Thyroid gland (tissue), 4 donors: ENCODE measurements around the gene PKM. TPM values are rescaled to one million over a fixed set of nuclear protein-coding genes. Genes with fewer than 3 reads are reported as not detected.

Experiments used
- DNase-seq, 2 donors: peaks; one replicate each; pipeline ENCODE4 v3.0.0-alpha.2; 2019
- H3K27ac ChIP-seq, 3 donors: fragments of 200-600 bp; sonication (generic); 1 replicate in 2 of 3; 2 replicates in 1 of 3; pipeline ENCODE4 v1.5.1; 2016 to 2019; ENCODE audit warnings: mild to moderate bottlenecking in 1 of 3, moderate library complexity in 1 of 3
- H3K27me3 ChIP-seq: fragments of 200-600 bp; sonication (generic); one replicate; pipeline ENCODE4 v1.5.1; 2019
- H3K36me3 ChIP-seq, 2 donors: fragments of 200-600 bp; sonication (generic); one replicate each; pipeline ENCODE4 v1.5.1; 2016 to 2019
- H3K4me1 ChIP-seq, 2 donors: fragments of 200-600 bp; sonication (generic); one replicate each; pipeline ENCODE4 v1.5.1; 2017 to 2019
- H3K4me3 ChIP-seq, 3 donors: fragments of 200-600 bp; sonication (generic); replicated peaks in 1 of 3; 1 replicate in 2 of 3; 2 replicates in 1 of 3; pipeline ENCODE4 v1.5.1; 2016; ENCODE audit warnings: mild to moderate bottlenecking in 1 of 3
- H3K9me3 ChIP-seq: fragments of 200-600 bp; sonication (generic); one replicate; pipeline ENCODE4 v1.5.1; 2017
- POLR2A ChIP-seq, 2 donors: fragments of 450-650 bp; IDR thresholded peaks; one replicate each; pipeline ENCODE4 v1.6.1; 2017; ENCODE audit warnings: antibody characterized with exemption in 2 of 2, mild to moderate bottlenecking in 2 of 2, moderate library complexity in 1 of 2
- WGBS, 2 donors: methylation state at CpG; one replicate each; pipeline ENCODE4 v1.1.5; 2017; 5-methylcytosine and 5-hydroxymethylcytosine counted together
- intact Hi-C: fragments of 100-400 bp; cut with DNase I; formaldehyde crosslinking; loops from one replicate; pipeline ENCODE4 v1.15.1; 2023
- total RNA-seq, 4 donors: library from RNA; depleted of rRNA; stranded (reverse); fragments of >200 nt; gene quantifications; one replicate each; pipeline ENCODE4 v1.2.3, GENCODE V29; 2016
- TF ChIP-seq, protein P1 (sequence below), 6 experiments: fragments of 200-600 bp in 3 of 6; fragments of 450-650 bp in 3 of 6; sonication (generic) in 3 of 6; IDR thresholded peaks; one replicate each; pipeline ENCODE4 v1.5.1; 2016 to 2019; ENCODE audit warnings: antibody characterized with exemption in 6 of 6, mild to moderate bottlenecking in 2 of 6, inconsistent platforms in 1 of 6, moderate library complexity in 1 of 6

The PKM gene
- total RNA-seq, 4 donors from 2014 or later: 270 to 587 (median 340) TPM

DNA sequence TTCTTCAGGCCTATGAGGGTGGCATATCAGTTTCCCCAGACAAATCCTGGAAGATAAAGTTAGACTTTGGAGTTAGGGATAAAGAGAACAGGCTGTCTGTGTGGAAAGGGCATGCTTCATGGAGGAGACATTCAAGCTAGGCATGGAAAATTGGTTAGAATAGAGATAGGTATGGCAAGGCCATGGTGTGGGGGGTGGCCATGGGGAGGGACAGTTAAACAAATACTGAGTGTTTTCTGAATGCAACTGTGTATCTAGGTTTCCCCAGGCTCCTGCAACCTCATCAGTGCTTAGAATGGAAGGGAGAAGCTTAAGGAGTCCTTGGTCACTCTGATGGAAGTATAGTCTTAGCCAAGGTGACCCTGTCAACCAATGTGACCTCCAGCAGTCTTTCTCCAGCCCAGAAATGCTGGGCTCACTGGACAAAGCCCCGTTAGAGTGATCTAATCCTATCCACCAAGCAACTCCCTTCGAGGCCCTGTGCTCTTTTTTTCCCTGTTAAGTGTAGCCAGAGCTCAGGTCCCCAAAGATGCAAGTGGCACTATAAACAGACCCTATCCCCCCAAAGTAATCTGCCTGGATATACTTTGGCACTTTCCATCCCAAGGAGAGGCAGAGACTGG is 5.5 kb upstream of the PKM start:
- no peaks in the 10 kb centered on the region for H3K9me3 ChIP-seq
- no peak overlapping the region for H3K4me3 ChIP-seq
- no peak for DNase-seq
- no peaks in the 10 kb centered on the region for H3K27me3 ChIP-seq
- H3K27ac ChIP-seq: no peak overlapping the region
- H3K36me3 ChIP-seq: peaks cover 11 to 17% of the 10 kb centered on the region in 2 donors
- WGBS, 2 donors: 82 to 86% methylated on average over 2 of the region's 2 CpGs
- H3K4me1 ChIP-seq: peaks cover 6 to 8% of the 10 kb centered on the region in 2 donors
- intact Hi-C loops: no loop called here
- no peak for TF ChIP-seq POLR2A (IDR thresholded peaks at IDR 0.05)
- TF ChIP-seq, protein P1, sequence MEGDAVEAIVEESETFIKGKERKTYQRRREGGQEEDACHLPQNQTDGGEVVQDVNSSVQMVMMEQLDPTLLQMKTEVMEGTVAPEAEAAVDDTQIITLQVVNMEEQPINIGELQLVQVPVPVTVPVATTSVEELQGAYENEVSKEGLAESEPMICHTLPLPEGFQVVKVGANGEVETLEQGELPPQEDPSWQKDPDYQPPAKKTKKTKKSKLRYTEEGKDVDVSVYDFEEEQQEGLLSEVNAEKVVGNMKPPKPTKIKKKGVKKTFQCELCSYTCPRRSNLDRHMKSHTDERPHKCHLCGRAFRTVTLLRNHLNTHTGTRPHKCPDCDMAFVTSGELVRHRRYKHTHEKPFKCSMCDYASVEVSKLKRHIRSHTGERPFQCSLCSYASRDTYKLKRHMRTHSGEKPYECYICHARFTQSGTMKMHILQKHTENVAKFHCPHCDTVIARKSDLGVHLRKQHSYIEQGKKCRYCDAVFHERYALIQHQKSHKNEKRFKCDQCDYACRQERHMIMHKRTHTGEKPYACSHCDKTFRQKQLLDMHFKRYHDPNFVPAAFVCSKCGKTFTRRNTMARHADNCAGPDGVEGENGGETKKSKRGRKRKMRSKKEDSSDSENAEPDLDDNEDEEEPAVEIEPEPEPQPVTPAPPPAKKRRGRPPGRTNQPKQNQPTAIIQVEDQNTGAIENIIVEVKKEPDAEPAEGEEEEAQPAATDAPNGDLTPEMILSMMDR (IDR thresholded peaks at IDR 0.05): no peak

DNA sequence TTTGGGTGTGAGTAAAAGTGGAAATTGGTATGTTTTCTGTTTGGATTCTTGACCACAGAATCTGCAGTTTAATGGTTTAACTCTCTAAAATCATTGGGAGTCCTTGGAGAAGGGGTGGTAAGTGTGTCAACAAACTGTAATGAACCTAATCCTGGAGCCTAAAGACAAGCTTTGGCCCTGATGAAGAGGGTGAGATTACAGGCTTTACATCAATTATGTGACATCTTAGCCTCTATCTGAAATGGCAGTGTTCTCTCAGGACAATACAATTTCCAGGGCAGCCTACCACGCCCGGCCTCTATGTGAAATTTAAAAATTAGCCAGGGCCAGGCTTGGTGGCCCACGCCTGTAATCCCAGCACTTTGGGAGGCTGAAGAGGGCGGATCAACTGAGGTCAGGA is 4.3 kb upstream of the PKM start:
- intact Hi-C loops: no loop called here
- Histone ChIP-seq H3K4me1 (peaks cover 6 to 8% of the 10 kb centered on the region in 2 donors), H3K9me3 (no peaks in the 10 kb centered on the region), H3K27me3 (no peaks in the 10 kb centered on the region), H3K36me3 (peaks cover under 1 to 7% of the 10 kb centered on the region in 2 donors), H3K27ac (no peak overlapping the region), H3K4me3 (no peak overlapping the region)
- no peak for DNase-seq
- TF ChIP-seq, protein P1 (IDR thresholded peaks at IDR 0.05): no peak
- TF ChIP-seq POLR2A (IDR thresholded peaks at IDR 0.05): no peak
- 91 to 97% methylated on average over 4 of the region's 4 CpGs for WGBS, 2 donors

GRCh38 chr15:72233769-72234168 is 2.8 kb upstream of the PKM start:
- intact Hi-C loops: no loop called here
- DNase-seq: no peak
- 92 to 99% methylated on average over 6 of the region's 6 CpGs for WGBS, 2 donors
- Histone ChIP-seq H3K27ac (no peak overlapping the region), H3K9me3 (no peaks in the 10 kb centered on the region), H3K4me1 (peaks cover 14 to 16% of the 10 kb centered on the region in 2 donors), H3K27me3 (no peaks in the 10 kb centered on the region), H3K4me3 (no peak overlapping the region), H3K36me3 (no peaks in the 10 kb centered on the region)
- TF ChIP-seq POLR2A (IDR thresholded peaks at IDR 0.05): no peak
- TF ChIP-seq, protein P1 (IDR thresholded peaks at IDR 0.05): no peak

- Histone ChIP-seq H3K4me3 (peak overlapping the region; percentile 16 to 85 (median 66)), H3K9me3 (no peaks in the 10 kb centered on the region), H3K27me3 (no peaks in the 10 kb centered on the region), H3K27ac (peak overlapping the region; percentile 78 to 98 (median 88)), H3K4me1 (peaks cover 29 to 32% of the 10 kb centered on the region in 2 donors), H3K36me3 (no peaks in the 10 kb centered on the region)
- TF ChIP-seq POLR2A (IDR thresholded peaks at IDR 0.05): no peak
- TF ChIP-seq, protein P1 (IDR thresholded peaks at IDR 0.05): no peak
- DNase-seq: peak; percentile 12 to 33
- WGBS, 2 donors: 12 to 14% methylated on average over 16 of the region's 16 CpGs
- intact Hi-C loops: no loop called here
Measured at GRCh38 chr15:72231833-72232478, 966 bp upstream of the PKM start.
